ENCODE results near the gene GAS1.

Gene GAS1

DNA sequence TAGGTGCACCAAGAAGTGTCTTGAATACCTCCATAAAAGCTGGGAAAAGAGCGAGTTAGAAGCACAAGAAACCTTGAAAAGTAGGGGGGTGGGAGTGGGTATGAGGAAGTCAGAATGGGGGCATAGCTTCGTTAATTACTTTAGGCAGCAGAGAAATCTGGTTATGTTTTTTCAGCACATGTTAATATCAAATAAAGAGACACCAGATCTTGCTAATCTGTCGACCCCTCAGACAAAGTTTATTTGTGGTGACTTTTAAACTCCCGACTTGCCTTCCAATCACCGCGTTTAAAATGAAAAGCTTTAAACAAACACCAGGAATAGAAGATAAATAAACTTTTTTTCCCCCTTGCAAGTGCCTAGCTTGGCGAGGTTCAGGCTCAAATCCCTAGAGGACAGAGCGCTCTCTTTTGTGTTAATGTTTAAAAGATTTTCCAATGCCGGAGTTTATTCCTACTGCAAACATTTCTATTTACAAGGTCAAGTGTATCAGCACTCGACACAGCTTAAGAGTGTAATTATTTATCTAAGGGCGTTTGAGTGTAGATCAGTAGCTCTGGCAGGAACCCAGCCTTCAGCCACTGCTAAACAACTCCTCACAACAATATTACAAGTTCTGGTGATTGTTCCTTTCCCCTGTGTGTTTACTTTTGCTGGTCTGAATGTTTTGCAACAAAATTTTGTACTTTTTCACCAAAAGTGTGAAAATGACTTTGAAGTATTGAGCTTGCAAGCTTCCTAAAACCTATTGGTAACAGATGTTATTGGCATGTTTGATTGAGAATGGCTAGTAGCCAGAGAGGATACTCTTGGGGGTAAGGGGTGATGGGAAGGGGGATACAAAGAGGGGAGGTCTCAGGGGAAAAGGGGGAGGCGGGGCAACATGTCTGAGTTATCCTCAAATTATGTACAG is 3.8 kb downstream of the GAS1 start:
- Histone ChIP-seq H3K36me3 (ENCODE audit: low read depth) (no peaks in the 10 kb centered on the region), H3K9me3 (ENCODE audit: severe bottlenecking) (no peaks in the 10 kb centered on the region), H3K4me1 (ENCODE audit: insufficient read depth, poor library complexity, severe bottlenecking) (no peaks in the 10 kb centered on the region), H3K27me3 (ENCODE audit: insufficient read depth, poor library complexity, severe bottlenecking) (no peaks in the 10 kb centered on the region), H3K27ac (ENCODE audit: poor library complexity, severe bottlenecking) (no peak overlapping the region), H3K4me3 (ENCODE audit: severe bottlenecking) (no peak overlapping the region)
- no peak for DNase-seq (ENCODE audit: low spot score)
- TF ChIP-seq, protein P1, sequence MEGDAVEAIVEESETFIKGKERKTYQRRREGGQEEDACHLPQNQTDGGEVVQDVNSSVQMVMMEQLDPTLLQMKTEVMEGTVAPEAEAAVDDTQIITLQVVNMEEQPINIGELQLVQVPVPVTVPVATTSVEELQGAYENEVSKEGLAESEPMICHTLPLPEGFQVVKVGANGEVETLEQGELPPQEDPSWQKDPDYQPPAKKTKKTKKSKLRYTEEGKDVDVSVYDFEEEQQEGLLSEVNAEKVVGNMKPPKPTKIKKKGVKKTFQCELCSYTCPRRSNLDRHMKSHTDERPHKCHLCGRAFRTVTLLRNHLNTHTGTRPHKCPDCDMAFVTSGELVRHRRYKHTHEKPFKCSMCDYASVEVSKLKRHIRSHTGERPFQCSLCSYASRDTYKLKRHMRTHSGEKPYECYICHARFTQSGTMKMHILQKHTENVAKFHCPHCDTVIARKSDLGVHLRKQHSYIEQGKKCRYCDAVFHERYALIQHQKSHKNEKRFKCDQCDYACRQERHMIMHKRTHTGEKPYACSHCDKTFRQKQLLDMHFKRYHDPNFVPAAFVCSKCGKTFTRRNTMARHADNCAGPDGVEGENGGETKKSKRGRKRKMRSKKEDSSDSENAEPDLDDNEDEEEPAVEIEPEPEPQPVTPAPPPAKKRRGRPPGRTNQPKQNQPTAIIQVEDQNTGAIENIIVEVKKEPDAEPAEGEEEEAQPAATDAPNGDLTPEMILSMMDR (IDR thresholded peaks at IDR 0.05; ENCODE audit: poor library complexity, severe bottlenecking): no peak
- no peak for ATAC-seq (ENCODE audit: low read depth)

GRCh38 chr9:86942281-86943200 is 4.8 kb downstream of the GAS1 start:
- Histone ChIP-seq H3K36me3 (ENCODE audit: low read depth) (no peaks in the 10 kb centered on the region), H3K4me3 (ENCODE audit: severe bottlenecking) (no peak overlapping the region), H3K27me3 (ENCODE audit: insufficient read depth, poor library complexity, severe bottlenecking) (no peaks in the 10 kb centered on the region), H3K27ac (ENCODE audit: poor library complexity, severe bottlenecking) (no peak overlapping the region), H3K9me3 (ENCODE audit: severe bottlenecking) (no peaks in the 10 kb centered on the region), H3K4me1 (ENCODE audit: insufficient read depth, poor library complexity, severe bottlenecking) (no peaks in the 10 kb centered on the region)
- DNase-seq (ENCODE audit: low spot score): no peak
- TF ChIP-seq, protein P1 (IDR thresholded peaks at IDR 0.05; ENCODE audit: poor library complexity, severe bottlenecking): no peak
- no peak for ATAC-seq (ENCODE audit: low read depth)

DNA sequence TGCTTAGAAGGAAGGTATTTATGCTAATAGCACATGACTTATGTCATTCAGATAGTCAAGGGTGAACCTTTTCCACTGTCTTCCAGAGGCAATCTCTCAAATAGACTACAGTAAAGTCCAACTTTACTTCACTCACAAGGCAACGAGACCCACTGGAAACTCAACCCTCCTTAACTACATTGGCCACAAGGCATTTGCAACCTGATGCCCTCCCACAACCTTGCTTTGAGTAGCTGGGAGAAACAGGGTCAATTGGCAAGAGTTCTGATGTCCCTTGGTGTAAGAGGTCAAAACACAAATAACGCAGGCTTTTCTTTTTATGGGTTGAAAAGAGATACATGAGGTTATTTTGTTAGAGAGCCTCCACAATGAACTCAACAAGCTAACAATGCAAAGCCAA is 6.1 kb downstream of the GAS1 start:
- TF ChIP-seq, protein P1 (IDR thresholded peaks at IDR 0.05; ENCODE audit: poor library complexity, severe bottlenecking): no peak
- no peak for ATAC-seq (ENCODE audit: low read depth)

DNA sequence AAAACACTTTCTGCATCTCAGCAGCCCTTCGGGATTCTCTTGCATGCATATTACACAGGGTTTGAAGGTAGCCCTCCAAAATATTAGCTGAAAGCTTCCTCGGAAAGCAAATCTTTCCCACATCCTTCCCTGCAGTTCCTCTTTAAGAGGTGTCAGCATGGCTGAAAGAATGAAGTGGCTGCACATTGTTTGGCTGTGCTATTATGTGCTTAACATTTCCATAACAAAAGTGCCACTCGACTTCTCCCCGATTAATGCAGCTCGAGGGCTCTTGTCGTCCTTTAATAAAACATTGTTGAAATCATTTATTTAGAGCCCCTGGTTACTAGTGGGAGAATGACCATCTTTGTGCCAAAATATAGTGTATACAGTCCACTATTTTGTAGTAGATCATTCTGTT is 6.5 kb downstream of the GAS1 start:
- ATAC-seq (ENCODE audit: low read depth): no peak
- Histone ChIP-seq H3K4me3 (ENCODE audit: severe bottlenecking) (no peak overlapping the region), H3K27me3 (ENCODE audit: insufficient read depth, poor library complexity, severe bottlenecking) (no peaks in the 10 kb centered on the region), H3K9me3 (ENCODE audit: severe bottlenecking) (no peaks in the 10 kb centered on the region), H3K4me1 (ENCODE audit: insufficient read depth, poor library complexity, severe bottlenecking) (no peaks in the 10 kb centered on the region), H3K27ac (ENCODE audit: poor library complexity, severe bottlenecking) (no peak overlapping the region), H3K36me3 (ENCODE audit: low read depth) (no peaks in the 10 kb centered on the region)
- DNase-seq (ENCODE audit: low spot score): no peak
- TF ChIP-seq, protein P1 (IDR thresholded peaks at IDR 0.05; ENCODE audit: poor library complexity, severe bottlenecking): no peak

More for the DNA sequence above, 6.1 kb downstream of the GAS1 start:
- no peaks in the 10 kb centered on the region for H3K4me1 ChIP-seq (ENCODE audit: insufficient read depth, poor library complexity, severe bottlenecking)
- no peaks in the 10 kb centered on the region for H3K27me3 ChIP-seq (ENCODE audit: insufficient read depth, poor library complexity, severe bottlenecking)
- H3K9me3 ChIP-seq (ENCODE audit: severe bottlenecking): no peaks in the 10 kb centered on the region
- no peak overlapping the region for H3K4me3 ChIP-seq (ENCODE audit: severe bottlenecking)
- no peaks in the 10 kb centered on the region for H3K36me3 ChIP-seq (ENCODE audit: low read depth)
- no peak for DNase-seq (ENCODE audit: low spot score)
- H3K27ac ChIP-seq (ENCODE audit: poor library complexity, severe bottlenecking): no peak overlapping the region

Measured in RWPE2 (cell line).